NCI-H1417 (cell line): ENCODE data around the gene KNG1.
"Not testable (repeated sequence)": the region's sequence is repeated elsewhere in the genome, so short reads cannot be mapped to it uniquely, and the experiment has no call there.

Source experiments
- DNase-seq, 3 experiments: peaks; one replicate each; lab custom pipeline; 2025; lab: John Stamatoyannopoulos, UW

KNG1 gene

DNA sequence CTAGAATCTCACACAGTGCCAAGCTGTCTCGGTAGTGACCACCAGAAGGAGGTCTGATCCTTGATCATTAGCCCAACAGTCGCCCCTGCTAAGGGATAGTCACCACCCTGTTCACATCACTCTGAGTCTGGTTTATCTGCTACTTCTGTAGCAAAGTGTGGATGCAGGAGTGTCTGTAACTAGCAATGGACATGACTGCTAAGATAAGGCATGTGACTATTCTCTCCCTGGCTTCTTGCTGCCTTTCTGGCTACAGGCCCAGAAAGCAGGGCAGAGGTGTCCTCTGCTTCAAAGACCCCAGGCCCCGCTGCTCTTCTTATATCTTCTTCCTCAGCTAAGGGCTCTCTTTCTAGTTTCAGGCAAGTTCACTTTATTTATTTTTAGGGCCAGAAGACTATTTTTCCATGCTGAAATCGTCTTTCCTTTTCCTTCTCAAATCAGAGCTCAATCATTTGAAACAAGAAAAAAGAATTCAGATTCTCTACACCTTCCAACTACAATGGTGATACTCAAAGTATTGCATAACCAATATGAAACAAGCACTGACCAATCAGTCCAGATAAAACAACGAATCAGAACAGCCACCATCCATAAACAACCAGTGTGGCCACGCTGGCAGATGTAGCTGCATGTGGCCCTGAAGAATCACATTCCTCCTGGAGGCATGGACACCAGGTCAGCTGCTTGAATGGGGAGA, 8.0 kb upstream of the KNG1 start:
- DNase-seq = no peak

DNA sequence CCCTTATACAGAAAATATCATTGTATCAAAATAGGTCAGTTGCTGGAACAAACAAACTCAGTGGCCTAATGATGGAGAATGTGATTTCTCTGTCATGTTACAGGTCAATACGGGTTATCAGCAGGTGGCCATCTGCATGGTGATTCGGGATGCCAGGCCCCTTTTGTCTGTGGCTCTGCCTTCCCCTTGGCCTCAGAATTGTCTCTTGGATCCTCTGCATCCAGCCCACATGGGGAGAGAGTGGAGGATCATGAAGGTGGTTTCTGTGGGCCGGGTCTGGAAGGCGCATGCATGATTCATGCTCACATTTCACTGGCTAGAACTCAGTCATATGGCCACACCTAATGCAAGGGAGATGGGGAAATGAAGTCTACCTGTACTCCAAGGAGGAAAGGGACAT, 6.5 kb upstream of the KNG1 start:
- not testable (repeated sequence) for DNase-seq

DNA sequence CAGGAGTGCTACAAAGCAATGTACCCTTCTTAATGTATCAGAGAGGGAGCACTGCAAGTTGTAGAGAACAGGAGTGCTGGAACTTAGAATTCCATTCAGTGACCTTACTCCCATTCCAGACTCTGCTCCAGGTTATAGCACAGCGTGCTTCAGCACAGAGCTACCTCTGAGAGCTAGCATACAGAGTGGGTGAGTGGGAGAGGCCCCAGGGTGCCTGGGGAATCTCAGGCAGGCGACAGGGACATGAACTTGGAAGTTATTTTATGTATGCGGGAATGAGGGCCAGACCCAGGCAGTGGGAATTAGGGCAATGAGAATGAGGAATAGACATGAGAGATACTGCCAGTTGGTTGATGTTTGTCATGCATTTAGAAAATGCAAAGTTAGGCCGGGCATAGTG, 3.7 kb upstream of the KNG1 start:
- no peak for DNase-seq

DNA sequence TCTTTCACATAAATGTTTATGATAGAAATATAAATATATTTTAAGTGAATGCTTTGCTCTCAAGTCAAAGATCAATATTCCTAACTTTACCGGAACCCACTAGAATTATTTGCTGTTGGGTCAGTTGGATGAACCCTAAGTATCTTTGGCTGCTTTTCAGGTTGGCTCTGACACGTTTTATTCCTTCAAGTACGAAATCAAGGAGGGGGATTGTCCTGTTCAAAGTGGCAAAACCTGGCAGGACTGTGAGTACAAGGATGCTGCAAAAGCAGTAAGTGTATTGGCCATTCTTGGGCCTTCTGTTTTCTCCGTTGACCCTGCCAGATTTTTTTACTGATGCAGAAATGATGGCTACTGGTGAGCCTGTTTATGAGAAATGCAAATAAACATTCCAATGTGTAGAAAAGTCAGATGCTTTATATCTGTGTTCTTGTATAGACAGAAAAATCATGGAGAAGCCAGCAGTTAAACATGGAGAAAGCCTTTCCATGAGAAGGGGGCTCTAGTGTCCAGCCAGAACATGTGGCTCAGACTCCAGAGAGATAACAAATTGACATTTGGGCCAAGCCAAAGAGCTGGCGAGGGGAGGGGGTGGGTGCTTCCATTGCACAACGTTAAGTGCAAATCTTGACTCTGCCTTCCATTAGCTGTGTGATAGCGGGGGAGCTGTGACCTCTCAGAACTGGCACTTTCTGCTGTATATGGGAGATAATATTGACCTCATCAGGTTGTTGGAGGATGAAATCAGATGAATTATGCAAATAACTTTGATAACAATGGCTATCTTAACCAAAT, 3.0 kb downstream of the KNG1 start:
- no peak for DNase-seq

DNA sequence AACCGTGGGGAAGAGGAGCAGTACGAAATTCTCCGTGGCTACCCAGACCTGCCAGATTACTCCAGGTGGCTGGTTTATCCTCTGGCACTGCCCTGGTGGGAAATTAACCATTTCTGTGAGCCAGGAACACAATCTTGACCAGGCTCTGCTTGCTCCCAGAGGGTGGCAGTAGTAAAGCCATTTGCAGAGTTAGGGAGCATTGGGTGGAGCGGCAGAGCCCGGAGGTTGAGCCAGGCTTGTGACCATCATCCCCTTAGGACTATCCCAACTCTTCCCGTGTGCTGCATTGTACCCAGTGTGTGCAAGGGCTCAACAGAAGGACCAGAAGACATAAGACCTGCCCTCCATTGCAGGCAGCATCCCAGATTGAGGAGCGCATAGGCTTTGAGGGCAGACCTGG, 5.3 kb downstream of the KNG1 start:
- no peak for DNase-seq

DNA sequence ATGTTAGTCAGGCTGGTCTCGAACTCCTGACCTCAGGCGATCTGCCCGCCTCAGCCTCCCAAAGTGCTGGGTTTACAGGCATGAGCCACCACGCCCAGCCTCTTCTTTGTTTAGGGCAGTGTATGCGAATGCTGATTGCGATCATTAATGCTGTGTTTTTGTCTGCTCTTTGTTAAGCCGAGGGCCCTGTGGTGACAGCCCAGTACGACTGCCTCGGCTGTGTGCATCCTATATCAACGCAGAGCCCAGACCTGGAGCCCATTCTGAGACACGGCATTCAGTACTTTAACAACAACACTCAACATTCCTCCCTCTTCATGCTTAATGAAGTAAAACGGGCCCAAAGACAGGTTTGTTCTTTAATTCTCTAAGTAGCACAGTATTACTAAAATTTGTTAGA, 7.8 kb downstream of the KNG1 start:
- DNase-seq = no peak

DNA sequence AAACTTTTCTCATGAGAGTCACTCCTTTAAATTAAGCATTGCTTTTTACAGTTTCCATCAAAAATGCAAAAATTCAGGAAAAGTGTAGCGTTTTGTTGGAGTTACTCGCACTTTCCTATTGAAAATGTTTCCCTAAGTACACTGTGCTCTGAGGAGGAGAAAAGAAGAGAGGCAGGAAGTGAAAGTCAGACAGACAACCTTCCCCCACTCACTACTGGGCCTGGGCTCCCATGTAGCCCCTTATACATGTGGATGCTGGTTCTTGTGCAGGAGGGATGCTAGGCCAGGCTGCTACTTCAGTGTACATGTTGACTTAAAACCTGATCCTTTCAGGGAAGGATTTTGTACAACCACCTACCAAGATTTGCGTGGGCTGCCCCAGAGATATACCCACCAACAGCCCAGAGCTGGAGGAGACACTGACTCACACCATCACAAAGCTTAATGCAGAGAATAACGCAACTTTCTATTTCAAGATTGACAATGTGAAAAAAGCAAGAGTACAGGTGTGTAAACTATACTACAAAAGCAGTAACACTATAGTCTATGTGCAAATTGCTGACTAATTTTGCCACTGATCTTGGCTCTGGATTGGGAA, 15.1 kb downstream of the KNG1 start:
- DNase-seq = no peak

DNA sequence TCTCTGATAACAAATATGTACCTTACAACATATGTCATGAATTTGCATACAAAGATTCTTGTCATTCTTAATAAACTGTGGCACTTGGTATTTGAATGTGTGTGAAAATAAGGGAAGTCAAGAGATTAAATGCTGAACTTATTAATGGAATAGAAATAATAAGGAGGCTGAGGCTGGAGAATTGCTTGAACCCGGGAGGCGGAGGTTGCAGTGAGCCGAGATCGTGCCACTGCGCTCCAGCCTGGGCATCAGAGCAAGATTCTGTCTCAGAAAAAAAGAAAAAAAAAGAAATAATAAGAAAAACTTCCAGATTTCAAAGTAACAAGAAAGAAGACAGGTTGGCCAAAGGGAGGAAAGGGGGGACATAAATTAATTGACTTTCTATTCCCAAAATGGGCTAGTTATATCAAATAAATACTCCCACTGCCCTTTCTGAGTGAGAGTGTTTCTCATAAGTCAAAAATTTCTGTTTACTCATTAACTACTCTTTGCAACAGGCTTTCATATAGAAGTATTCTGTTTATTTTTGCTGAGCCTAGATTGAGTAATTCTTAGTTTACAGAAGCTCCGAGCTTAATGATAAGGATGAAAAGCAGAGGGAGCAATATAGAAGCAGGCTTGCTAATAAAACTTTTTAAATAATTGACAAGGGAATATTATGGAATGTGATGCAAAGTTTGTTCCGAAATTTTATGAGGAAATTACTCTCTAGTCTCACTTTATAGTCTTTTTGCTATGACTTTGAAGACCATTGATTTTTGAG, 25.6 kb downstream of the KNG1 start:
- DNase-seq = no peak

DNA sequence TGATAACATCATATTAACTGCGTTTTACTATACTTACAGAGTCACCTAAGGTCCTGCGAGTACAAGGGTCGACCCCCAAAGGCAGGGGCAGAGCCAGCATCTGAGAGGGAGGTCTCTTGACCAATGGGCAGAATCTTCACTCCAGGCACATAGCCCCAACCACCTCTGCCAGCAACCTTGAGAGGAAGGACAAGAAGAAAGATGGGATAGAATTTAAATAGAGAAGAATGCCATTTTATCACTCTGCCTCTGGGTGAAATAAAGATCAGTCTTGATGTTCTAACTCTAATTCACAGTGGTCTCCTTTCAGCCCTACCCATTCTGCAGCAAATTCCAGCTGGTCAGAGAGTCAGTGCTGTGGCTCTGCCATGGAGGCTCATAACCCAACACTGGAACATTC, 26.5 kb downstream of the KNG1 start:
- no peak for DNase-seq

DNA sequence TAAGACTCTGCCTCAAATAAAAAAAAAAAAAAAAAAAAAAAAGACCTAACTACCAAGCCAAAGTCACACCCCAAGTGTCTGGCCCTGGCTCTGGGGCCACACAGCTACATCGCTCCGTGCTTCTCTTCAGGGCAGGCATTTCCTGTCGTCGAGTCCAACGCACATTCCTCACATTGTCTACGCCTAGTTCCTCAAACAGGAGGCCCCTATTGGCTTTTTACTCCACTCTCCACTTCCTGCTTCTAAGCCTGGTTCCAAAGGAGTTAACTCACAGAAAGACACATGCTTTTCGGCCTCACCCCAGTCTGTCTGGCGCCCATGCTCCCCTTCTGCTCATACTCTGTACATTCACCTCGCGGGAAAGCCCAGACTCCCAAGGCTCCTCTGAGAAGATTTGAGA, 28.8 kb downstream of the KNG1 start:
- DNase-seq = no peak

DNA sequence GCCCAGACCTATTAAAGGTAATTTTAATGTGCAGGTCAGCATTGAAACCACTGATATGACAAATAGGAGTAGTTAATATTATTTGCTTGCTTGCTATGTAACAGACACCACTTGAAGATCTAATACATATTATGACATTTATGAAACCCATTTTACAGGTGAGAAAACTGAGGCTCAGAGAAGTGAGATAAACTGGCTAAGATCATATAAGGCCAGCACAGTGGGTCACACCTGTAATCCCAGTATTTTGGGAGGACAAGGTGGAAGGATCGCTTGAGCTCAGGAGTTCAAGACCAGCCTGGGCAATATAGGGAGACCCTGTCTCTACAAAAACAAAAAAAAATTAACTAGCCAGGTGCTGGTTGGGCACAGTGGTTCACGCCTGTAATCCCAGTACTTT, 33.2 kb downstream of the KNG1 start:
- DNase-seq = no peak

DNA sequence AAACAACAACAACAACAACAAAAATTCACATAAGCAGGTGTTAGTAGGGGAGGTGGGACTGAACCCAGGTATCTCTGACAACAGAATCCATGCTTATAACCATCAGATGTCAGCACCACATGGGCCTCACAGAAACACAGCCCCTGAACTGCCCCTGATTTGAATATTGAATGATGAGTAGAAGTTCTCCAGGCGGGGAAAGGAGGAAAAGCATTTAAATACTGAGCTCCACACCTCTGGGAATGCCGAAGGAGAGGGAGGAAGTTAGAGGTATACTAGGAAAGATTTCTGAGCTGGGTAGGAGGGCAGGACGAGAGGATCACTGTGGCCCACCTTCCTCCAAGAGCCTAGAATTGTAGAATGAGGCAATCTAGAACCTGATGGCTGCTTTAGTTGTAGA, 34.3 kb downstream of the KNG1 start:
- no peak for DNase-seq

DNA sequence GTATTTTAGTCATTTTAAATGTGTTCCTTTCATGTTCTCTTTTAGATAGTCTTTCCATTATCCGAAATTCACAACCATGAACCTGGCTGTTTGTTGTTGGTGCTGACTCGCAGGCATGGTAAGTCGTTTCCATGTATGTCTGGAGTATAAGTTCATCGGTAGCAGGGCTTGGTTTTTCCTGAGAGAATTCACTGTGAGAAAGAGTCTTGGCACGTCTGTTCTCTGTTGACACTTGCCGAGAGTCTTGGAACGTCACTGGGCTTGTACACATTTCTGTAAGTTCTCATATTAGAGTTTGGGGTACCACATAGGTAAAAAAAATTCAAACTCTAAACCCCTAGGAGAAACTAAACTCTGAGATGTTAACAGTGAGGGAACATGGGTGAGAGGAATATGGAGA, 36.8 kb downstream of the KNG1 start:
- DNase-seq = no peak

DNA sequence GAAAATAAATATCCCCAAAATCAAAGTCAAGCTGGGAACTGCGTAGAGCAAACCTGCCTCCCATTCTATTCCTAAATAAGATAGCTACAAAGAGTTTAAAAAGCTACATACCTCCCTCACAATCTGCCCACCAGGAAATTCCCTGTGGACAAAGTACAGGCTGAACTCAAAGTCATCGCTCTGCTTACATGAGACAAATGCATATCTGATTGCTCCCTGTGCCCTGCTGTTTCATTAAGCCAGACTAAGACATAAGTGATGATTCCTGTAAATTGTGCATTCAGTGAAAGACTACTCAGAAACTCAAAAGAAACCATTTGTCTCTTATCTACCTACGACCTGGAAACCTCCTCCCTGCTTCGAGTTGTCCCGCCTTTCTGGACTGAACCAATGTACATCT, 37.7 kb downstream of the KNG1 start:
- no peak for DNase-seq

DNA sequence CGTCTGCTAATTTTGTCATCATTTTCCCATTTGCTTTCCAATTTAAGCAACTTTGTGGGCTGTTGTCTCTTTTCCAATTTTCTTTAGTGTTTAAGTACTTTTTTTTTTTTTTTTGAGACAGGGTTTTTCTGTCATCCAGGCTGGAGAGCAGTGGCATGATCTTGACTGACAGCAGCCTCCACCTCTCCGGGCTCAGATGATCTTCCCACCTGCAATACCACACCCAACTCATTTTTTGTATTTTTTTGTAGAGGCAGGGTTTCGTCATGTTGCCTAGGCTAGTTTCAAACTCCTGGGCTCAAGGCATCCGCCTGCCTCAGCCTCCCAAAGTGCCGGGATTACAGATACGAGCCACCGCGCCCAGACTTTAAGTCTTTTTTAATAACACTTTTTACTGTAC, 40.1 kb downstream of the KNG1 start:
- no peak for DNase-seq

DNA sequence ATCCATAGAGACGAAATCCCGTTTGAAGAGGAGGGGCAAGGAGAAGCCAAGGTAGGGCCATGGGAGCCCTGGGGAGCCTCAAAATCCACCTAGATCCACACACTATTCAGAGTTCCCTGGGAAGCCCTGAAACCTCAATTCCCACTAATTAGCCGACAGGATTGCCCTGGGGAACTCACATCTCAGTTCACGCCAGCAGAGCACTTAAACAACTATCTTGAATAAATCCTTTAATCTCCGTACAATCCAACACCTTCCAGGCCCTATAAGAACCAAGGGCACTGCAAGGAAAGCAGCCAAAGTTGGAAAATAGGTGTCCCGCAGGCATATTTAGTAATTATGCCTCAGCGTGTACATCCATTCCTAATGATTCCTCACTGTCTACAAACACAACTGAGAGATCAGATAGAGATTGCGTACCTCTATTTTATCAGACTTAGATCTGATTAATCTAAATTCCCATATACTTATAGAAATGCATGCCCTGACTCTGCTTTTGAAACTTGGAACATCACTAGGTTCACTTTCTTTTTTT, 40.6 kb downstream of the KNG1 start:
- DNase-seq = no peak

DNA sequence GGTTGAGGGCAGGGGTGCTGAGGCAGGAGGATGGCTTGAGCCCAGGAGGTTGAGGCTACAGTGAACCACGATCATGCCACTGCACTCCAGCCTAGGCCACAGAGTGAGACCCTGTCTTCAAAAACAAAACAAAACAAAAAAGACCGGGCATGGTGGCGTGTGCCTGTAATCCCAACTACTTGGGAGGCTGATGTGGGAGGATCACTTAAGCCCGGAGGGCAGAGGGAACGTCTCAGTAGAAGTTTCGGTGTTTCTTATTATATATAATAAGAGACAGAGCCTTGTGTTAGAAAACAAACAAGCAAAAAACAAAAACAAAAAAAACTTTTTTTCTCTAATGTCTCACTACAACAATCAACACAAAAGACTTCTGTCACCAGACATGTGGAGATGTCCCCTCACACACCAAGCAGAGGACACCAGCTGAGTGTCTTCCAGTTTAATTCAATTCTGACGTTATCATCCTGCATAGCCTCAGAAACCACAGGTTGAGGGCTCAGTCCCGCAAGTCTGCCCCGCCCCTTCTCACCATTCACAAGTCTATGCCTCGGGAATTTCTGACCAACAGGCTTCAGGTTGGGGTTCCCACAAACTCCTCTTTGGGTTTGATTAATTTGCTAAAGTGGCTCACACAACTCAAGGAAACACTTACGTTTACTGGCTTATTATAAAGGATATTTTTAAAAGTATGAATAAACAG, 42.2 kb downstream of the KNG1 start:
- no peak for DNase-seq

DNA sequence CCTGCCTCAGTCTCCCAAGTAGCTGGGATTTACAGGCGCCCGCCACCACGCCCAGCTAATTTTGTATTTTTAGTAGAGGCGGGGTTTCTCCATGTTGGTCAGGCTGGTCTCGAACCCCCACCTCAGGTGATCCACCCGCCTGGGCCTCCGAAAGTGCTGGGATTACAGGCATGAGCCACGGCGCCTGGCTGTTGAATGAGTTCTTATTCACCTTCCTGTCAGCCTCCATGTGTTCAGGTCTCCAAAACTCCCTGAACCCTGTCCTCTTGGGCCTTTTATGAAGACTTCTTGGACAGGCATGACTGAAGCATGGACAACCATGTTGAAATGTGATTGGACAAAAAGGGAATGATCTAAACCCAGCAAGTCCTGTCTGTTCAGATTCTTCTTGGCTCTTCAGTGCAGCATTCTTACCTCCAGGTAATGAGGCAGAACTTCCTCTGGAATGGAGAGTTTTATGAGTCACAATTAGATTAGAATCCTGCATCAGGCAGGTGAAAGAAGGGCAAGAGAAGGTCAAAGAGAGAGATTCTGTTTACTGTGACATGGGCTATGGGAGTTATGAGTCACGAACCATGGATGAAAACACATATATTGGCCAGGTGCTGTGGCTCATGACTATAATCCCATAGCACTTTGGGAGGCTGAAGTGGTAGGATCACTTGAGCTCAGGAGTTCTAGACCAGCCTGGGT, 43.1 kb downstream of the KNG1 start:
- no peak for DNase-seq

DNA sequence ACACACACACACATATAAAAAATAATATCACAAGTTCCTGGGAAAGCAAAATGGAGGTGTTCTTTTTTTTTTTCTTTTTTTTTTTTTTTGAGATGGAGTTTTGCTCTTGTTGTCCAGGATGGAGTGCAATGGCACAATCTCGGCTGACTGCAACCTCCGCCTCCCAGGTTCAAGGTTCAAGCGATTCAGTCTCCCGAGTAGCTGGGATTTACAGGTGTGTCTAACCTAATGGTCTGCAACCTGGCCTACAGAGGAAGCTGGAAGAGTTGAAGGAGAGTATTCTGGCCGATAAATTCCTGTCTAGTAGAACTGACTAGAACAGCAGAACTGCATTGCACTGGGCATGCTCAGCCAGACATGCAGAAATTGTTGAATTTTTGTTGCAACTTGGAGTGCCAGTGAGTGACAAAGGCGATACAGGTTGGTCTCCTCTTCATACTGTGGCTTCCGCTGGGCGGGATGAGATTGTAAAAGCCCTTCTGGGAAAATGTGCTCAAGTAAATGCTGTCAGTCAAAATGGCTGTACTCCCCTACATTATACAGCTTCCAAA, 43.8 kb downstream of the KNG1 start:
- no peak for DNase-seq

DNA sequence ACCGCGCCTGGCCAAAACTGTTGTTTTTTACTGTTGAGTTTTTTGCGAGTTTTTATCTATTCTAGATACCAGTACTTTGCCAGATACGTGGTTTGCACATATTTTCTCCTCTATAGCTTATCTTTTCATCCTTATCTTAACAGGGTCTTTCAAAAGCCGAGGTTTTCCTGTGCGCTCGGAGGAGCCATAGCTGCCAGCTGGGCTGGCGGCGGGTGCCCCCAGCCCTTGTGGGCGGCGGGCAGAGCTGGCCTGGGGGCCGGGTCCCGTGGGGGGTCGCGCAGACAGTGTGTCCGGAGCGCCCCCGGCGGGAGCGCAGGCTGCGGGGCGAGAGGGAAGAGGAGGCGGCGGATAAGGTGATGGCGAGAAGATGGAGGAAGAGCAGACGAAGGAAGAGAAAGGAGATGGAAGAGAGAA, 55.1 kb downstream of the KNG1 start:
- no peak for DNase-seq
